ENCODE measurements around the gene TUBB3. TPM values are rescaled to one million over a fixed set of nuclear protein-coding genes. Genes with fewer than 3 reads are reported as not detected.

The TUBB3 gene
- total RNA-seq, 1 donor from 2014 or later, result 201 TPM

- H3K36me3 Mint-ChIP-seq (ENCODE audit: insufficient read depth), result peaks cover 27% of the 10 kb centered on the region
- no peak for DNase-seq (ENCODE audit: low spot score, unreplicated experiment)
- TF ChIP-seq, protein P1, sequence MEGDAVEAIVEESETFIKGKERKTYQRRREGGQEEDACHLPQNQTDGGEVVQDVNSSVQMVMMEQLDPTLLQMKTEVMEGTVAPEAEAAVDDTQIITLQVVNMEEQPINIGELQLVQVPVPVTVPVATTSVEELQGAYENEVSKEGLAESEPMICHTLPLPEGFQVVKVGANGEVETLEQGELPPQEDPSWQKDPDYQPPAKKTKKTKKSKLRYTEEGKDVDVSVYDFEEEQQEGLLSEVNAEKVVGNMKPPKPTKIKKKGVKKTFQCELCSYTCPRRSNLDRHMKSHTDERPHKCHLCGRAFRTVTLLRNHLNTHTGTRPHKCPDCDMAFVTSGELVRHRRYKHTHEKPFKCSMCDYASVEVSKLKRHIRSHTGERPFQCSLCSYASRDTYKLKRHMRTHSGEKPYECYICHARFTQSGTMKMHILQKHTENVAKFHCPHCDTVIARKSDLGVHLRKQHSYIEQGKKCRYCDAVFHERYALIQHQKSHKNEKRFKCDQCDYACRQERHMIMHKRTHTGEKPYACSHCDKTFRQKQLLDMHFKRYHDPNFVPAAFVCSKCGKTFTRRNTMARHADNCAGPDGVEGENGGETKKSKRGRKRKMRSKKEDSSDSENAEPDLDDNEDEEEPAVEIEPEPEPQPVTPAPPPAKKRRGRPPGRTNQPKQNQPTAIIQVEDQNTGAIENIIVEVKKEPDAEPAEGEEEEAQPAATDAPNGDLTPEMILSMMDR (IDR thresholded peaks at IDR 0.05; ENCODE audit: unreplicated experiment), result no peak
- H3K27me3 Mint-ChIP-seq, result no peaks in the 10 kb centered on the region
- H3K27ac Mint-ChIP-seq, result no peak overlapping the region
- no peaks in the 10 kb centered on the region for H3K4me1 Mint-ChIP-seq (ENCODE audit: low read depth)
- no peaks in the 10 kb centered on the region for H3K9me3 Mint-ChIP-seq (ENCODE audit: low read depth)
- no peak overlapping the region for H3K4me3 Mint-ChIP-seq (ENCODE audit: low read depth)
These were observed 19.1 kb upstream of the TUBB3 start for GRCh38 chr16:89903908-89904515.

DNA sequence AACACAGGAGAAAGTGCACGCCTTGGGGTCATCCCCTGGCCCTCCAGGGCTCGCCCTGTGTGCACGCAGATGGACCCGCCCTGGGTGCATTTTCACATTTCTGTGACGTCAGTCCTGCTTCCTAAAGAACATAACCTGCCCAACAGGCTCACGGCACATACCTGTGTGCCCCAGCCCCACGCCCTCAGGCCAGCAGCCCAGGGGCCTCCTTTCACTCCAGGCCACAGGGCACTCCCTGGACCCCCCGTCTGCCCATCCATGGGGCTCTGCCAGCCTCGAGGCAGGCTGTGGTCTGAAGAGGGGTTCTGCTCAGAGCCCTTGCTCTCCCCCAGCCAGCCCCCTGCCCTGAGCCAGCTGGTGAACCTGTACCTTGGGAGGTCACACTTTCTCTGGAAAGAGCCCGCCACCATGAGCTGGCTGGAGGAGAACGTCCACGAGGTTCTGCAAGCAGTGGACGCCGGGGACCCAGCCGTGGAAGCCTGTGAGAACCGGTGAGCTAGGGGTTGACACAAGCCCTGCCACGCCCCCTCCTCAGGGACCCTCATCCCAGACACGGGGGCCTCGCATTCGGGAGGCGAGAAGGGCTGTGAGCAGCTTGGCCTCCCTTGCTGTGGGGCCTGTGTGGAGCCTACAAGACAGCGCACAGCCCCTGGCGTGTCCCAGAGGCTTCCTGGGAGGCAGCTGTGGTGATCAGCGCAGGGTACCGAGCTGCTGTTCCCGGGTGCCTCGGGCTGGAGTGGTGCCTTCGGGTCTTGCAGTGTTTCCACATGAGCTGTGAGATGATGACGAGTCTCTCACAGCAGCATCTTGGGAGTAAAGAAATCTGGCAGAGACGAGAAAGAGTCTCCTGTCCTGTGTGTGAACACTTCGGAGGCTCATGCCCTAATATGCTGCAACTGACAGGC, 18.3 kb upstream of the TUBB3 start:
- DNase-seq (ENCODE audit: low spot score, unreplicated experiment), result no peak
- Mint-ChIP-seq H3K4me1 (ENCODE audit: low read depth) (no peaks in the 10 kb centered on the region), H3K27ac (no peak overlapping the region), H3K4me3 (ENCODE audit: low read depth) (no peak overlapping the region), H3K9me3 (ENCODE audit: low read depth) (no peaks in the 10 kb centered on the region), H3K36me3 (ENCODE audit: insufficient read depth) (peaks cover 25% of the 10 kb centered on the region), H3K27me3 (no peaks in the 10 kb centered on the region)
- TF ChIP-seq, protein P1 (IDR thresholded peaks at IDR 0.05; ENCODE audit: unreplicated experiment), result no peak

DNA sequence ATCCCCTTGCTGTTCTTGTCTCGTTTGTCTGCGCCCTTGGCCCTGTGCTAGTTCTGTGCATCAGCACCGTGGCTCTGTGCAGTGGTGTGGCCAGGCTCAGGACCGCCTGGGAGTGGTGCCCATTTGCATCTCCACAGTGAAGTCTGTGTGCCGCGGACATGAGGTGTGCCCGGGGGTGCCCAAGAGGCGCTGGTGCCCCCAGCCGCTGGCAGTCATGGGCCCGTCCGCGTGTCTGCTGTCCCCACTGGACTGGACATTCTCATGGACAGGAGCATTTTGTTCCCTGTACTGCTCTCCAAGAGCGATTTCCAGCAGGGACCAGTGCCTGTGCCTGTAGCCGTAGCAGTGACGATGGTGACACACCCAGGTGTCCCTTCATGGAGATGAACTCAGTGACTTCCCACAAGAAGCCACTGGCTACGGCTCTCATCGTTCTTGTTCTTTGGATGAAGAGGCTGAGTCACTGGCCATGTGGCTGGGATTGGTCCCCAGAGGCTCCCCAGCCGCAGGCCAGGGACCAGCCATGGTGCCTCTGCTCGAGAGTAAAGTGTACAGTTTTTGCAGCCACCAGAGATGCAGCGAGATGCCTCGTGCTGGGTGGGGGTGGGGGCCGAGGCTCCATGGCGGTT, 17.5 kb upstream of the TUBB3 start:
- no peaks in the 10 kb centered on the region for H3K9me3 Mint-ChIP-seq (ENCODE audit: low read depth)
- no peaks in the 10 kb centered on the region for H3K27me3 Mint-ChIP-seq
- peaks cover 22% of the 10 kb centered on the region for H3K36me3 Mint-ChIP-seq (ENCODE audit: insufficient read depth)
- no peak overlapping the region for H3K27ac Mint-ChIP-seq
- H3K4me3 Mint-ChIP-seq (ENCODE audit: low read depth), result no peak overlapping the region
- DNase-seq (ENCODE audit: low spot score, unreplicated experiment), result no peak
- TF ChIP-seq, protein P1 (IDR thresholded peaks at IDR 0.05; ENCODE audit: unreplicated experiment), result no peak
- H3K4me1 Mint-ChIP-seq (ENCODE audit: low read depth), result no peaks in the 10 kb centered on the region

- TF ChIP-seq, protein P1 (IDR thresholded peaks at IDR 0.05; ENCODE audit: unreplicated experiment), result no peak
- no peaks in the 10 kb centered on the region for H3K27me3 Mint-ChIP-seq
- no peaks in the 10 kb centered on the region for H3K4me1 Mint-ChIP-seq (ENCODE audit: low read depth)
- DNase-seq (ENCODE audit: low spot score, unreplicated experiment), result no peak
- H3K4me3 Mint-ChIP-seq (ENCODE audit: low read depth), result no peak overlapping the region
- no peak overlapping the region for H3K27ac Mint-ChIP-seq
- H3K9me3 Mint-ChIP-seq (ENCODE audit: low read depth), result no peaks in the 10 kb centered on the region
- peaks cover 22% of the 10 kb centered on the region for H3K36me3 Mint-ChIP-seq (ENCODE audit: insufficient read depth)
These were observed 16.8 kb upstream of the TUBB3 start for GRCh38 chr16:89906140-89907025.
